Measurements from ENCODE around the gene GLT1D1. TPM values are rescaled to one million over a fixed set of nuclear protein-coding genes. Genes with fewer than 3 reads are reported as not detected.

The GLT1D1 gene
- total RNA-seq, 6 experiments from 2014 or later = not detected

DNA sequence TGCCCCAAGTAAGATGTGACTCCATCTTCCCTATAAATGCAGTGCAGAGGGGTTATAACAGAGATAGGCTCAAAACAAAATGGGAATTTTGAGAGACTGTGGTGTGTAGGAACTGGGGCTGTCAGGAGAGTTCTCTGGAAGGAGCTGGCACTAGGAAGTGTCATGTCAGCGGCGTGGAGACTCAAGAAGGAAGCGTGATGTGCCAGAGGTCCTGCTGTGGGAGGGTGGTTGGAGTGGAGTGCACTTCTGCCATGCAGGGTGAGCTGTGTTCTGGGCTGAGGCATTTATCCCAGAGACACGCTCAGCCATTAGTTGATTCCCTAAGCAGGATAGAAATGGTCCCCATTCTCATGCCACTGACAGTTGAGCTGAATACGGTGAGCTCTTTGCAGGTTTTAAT, 19.0 kb downstream of the GLT1D1 start:
- Mint-ChIP-seq H3K36me3 (ENCODE audit: low read depth) (no peaks in the 10 kb centered on the region), H3K27ac (no peak overlapping the region), H3K9me3 (peaks cover 57% of the 10 kb centered on the region), H3K4me1 (ENCODE audit: low read depth) (no peaks in the 10 kb centered on the region), H3K4me3 (no peak overlapping the region), H3K27me3 (ENCODE audit: insufficient read depth) (peaks cover 2% of the 10 kb centered on the region; the same call in 1 of the 2 replicates)
- DNase-seq = no peak
- TF ChIP-seq, protein P1, sequence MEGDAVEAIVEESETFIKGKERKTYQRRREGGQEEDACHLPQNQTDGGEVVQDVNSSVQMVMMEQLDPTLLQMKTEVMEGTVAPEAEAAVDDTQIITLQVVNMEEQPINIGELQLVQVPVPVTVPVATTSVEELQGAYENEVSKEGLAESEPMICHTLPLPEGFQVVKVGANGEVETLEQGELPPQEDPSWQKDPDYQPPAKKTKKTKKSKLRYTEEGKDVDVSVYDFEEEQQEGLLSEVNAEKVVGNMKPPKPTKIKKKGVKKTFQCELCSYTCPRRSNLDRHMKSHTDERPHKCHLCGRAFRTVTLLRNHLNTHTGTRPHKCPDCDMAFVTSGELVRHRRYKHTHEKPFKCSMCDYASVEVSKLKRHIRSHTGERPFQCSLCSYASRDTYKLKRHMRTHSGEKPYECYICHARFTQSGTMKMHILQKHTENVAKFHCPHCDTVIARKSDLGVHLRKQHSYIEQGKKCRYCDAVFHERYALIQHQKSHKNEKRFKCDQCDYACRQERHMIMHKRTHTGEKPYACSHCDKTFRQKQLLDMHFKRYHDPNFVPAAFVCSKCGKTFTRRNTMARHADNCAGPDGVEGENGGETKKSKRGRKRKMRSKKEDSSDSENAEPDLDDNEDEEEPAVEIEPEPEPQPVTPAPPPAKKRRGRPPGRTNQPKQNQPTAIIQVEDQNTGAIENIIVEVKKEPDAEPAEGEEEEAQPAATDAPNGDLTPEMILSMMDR (IDR thresholded peaks at IDR 0.05) = no peak

DNA sequence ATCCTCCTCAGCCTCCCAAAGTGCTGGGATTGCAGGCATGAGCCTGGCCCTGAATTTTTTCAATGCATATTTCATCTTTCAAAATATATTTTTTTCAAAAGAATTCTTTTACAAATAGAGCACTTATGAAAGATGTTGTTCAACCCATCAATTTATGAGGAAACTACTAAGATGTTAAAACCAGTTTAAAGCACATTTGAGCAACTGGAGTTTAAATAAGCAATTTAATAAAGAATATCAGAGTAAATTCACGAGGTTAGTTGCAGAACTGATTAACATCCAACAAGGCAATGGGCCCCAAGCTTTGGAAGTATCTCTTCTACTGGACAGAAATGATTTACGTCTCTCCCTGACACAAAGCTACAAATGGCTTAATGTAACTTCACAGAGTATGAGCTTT, 23.3 kb downstream of the GLT1D1 start:
- Mint-ChIP-seq H3K27me3 (ENCODE audit: insufficient read depth) (no peaks in the 10 kb centered on the region; the same call in 1 of the 2 replicates), H3K36me3 (ENCODE audit: low read depth) (no peaks in the 10 kb centered on the region), H3K9me3 (peaks cover 53% of the 10 kb centered on the region), H3K27ac (no peak overlapping the region), H3K4me3 (no peak overlapping the region), H3K4me1 (ENCODE audit: low read depth) (no peaks in the 10 kb centered on the region)
- DNase-seq = no peak
- TF ChIP-seq, protein P1 (IDR thresholded peaks at IDR 0.05) = no peak

DNA sequence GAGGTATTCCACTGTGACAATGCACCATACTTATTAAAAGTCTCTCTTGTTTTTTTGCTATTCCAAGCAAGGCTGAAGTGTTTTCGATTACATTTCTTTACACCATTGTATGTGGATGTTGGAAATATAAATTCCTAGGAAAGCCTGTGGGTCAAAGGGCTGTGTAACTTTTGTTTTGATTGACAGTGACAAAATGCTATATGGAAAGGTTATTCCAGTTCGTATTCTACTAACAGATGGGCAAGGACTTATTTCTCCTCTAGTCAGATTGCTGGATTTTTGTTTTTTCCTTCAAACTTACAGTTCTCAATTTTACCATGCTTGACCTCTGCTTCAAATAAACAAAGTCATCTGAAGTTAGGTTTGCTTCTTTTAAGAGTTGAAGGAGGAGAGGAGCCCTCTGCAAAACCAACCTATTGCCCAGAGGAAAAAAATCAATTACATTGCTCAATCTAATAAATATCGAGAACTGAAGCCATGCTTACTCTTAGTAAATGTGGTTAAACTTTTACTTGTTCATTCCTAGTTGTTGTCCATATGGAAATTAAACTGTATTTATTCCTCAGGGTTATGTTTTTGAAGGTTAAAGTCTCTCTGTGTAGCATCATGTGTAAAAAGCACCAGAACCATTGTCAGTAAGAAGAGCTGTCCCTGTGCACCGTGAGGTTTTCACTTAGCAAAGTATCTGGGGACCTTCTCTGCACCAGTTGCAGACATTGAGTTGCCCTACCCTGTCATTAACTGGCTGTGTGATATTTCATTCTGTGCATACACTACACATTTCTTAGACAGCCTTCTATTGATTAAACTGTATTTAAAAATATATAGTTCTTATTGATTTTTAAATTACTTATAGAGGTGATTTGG, 26.9 kb downstream of the GLT1D1 start:
- TF ChIP-seq, protein P1 (IDR thresholded peaks at IDR 0.05) = no peak
- Mint-ChIP-seq H3K27ac (no peak overlapping the region), H3K4me3 (no peak overlapping the region), H3K36me3 (ENCODE audit: low read depth) (no peaks in the 10 kb centered on the region), H3K9me3 (peaks cover 36% of the 10 kb centered on the region), H3K4me1 (ENCODE audit: low read depth) (no peaks in the 10 kb centered on the region), H3K27me3 (ENCODE audit: insufficient read depth) (no peaks in the 10 kb centered on the region; the same call in 1 of the 2 replicates)
- DNase-seq = no peak

GRCh38 chr12:128891856-128892255, 38.6 kb downstream of the GLT1D1 start:
- Mint-ChIP-seq H3K36me3 (ENCODE audit: low read depth) (no peaks in the 10 kb centered on the region), H3K4me1 (ENCODE audit: low read depth) (no peaks in the 10 kb centered on the region), H3K27ac (no peak overlapping the region), H3K9me3 (peaks cover 28% of the 10 kb centered on the region), H3K4me3 (no peak overlapping the region), H3K27me3 (ENCODE audit: insufficient read depth) (no peaks in the 10 kb centered on the region; the same call in 1 of the 2 replicates)
- no peak for DNase-seq
- TF ChIP-seq, protein P1 (IDR thresholded peaks at IDR 0.05) = no peak

DNA sequence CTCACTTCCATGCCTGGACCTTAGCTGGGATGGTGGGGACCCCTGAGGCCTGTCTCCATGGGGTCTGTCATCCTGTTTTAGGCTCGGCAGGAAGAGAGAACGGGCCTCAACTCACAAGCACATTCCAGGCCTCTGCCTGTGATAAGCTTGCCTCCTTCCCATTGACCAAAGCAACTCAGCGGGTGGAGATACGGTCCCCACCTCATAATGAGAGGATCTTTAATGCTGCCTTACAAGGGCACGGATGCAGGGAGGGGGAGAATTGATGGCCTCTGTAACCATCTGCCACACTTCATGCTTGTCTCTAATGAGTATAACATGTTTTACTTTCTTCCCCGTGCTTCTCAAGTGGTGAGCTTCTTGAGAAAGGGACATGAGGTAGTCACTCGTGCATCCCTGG, 50.0 kb downstream of the GLT1D1 start:
- no peak for DNase-seq
- Mint-ChIP-seq H3K4me3 (no peak overlapping the region), H3K36me3 (ENCODE audit: low read depth) (peaks cover 7% of the 10 kb centered on the region), H3K9me3 (peaks cover 36% of the 10 kb centered on the region), H3K4me1 (ENCODE audit: low read depth) (no peaks in the 10 kb centered on the region), H3K27ac (no peak overlapping the region), H3K27me3 (ENCODE audit: insufficient read depth) (no peaks in the 10 kb centered on the region)
- TF ChIP-seq, protein P1 (IDR thresholded peaks at IDR 0.05) = no peak

Data from HFFc6 (cell line).